Esophagus (tissue), 2 donors: Measurements from ENCODE around the gene ATPAF1. TPM values are rescaled to one million over a fixed set of nuclear protein-coding genes. Genes with fewer than 3 reads are reported as not detected.
"Not testable (repeated sequence)": the region's sequence is repeated elsewhere in the genome, so short reads cannot be mapped to it uniquely, and the experiment has no call there.

ENCODE experiments used
- H3K27ac ChIP-seq, 2 donors: one replicate each; pipeline ENCODE4 v1.5.1; 2013; ENCODE audit warnings: low read depth in 2 of 2, mild to moderate bottlenecking in 2 of 2, inconsistent platforms in 1 of 2, low read length in 1 of 2, moderate library complexity in 1 of 2
- H3K27me3 ChIP-seq, 2 donors: one replicate each; pipeline ENCODE4 v1.6.1; 2013; ENCODE audit warnings: low read length in 2 of 2, control low read depth in 1 of 2, mild to moderate bottlenecking in 1 of 2; ENCODE audit not compliant: insufficient read depth in 2 of 2, control insufficient read depth in 1 of 2
- H3K36me3 ChIP-seq, 2 donors: one replicate each; pipeline ENCODE4 v1.6.1; 2013; ENCODE audit warnings: low read length in 1 of 2; ENCODE audit not compliant: control insufficient read depth in 2 of 2, insufficient read depth in 2 of 2
- H3K4me1 ChIP-seq, 2 donors: one replicate each; pipeline ENCODE4 v1.6.1; 2013; ENCODE audit warnings: low read length in 1 of 2; ENCODE audit not compliant: control insufficient read depth in 2 of 2, insufficient read depth in 2 of 2
- H3K4me3 ChIP-seq, 2 donors: one replicate each; pipeline ENCODE4 v1.5.1; 2013; ENCODE audit warnings: low read length in 2 of 2, mild to moderate bottlenecking in 2 of 2, low read depth in 1 of 2, moderate library complexity in 1 of 2
- H3K9me3 ChIP-seq, 2 donors: one replicate each; pipeline ENCODE4 v1.6.1; 2013; ENCODE audit warnings: mild to moderate bottlenecking in 2 of 2, low read depth in 1 of 2, low read length in 1 of 2, moderate library complexity in 1 of 2; ENCODE audit not compliant: control insufficient read depth in 2 of 2, insufficient read depth in 1 of 2
- WGBS, 2 donors: extraction: QIAGEN DNeasy Blood & Tissue Kit; methylation state at CpG; one replicate each; pipeline ENCODE4 v1.1.7; 2013; 5-methylcytosine and 5-hydroxymethylcytosine counted together
- polyA plus RNA-seq, 2 donors: library from polyadenylated mRNA; stranded (reverse); fragments of 200-250 nt; gene quantifications; one replicate each; pipeline ENCODE4 v1.2.3, GENCODE V29; 2013
- donor health status: healthy with polysubstance abuse.
- donor health status: Bipolar disorder and iron deficiency.

Gene ATPAF1
- polyA plus RNA-seq, 2 donors: 25.3 to 34.9 TPM

DNA sequence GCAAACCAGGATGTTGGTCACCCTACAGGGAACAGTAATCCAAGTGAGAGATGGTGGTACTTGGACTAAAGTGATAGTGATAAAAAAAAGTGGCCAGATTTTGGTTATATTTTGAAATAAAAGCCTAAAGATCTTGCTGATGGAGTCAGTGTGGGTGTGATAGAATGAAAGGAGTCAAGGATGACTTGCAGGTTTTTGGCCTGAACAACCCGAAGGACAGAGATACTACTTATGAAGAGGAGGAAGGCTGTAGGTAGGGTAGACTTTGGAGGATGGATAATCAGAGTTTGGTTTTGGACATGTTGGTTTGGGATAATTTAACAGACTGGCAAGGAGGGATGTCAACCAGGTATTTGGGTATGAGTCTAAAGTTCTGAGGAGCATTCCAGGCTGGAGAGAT, 2.0 kb upstream of the ATPAF1 start:
- 88 to 93% methylated on average over 1 of the region's 1 CpG for WGBS, 2 donors
- Histone ChIP-seq H3K27ac (no peak overlapping the region), H3K4me1 (peaks cover 0 to 2% of the 10 kb centered on the region in 2 donors), H3K27me3 (no peaks in the 10 kb centered on the region), H3K4me3 (no peak overlapping the region), H3K9me3 (no peaks in the 10 kb centered on the region), H3K36me3 (peaks cover 0 to 3% of the 10 kb centered on the region in 2 donors)

DNA sequence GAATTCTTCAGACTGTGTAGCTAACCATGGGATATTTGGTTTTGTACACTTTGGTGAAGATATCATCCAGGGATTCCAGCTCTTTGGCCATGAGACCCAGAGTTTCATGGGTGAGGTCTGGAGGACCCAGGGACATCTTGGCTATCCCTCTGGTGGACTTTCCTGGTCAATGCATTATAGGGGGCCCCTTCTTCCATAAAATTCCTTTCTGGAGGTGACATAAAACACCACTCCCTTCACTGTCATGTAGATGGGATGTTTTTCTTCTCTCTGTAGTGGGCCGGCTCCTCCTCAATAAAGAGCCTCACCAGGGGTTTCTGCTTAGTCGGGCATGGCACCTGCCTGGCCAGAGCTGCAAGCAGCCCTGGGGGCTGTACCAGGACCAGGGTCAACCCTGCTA, 2.2 kb downstream of the ATPAF1 start:
- peaks cover 5 to 6% of the 10 kb centered on the region in 2 donors for H3K36me3 ChIP-seq
- H3K9me3 ChIP-seq: no peaks in the 10 kb centered on the region
- H3K4me3 ChIP-seq: no peak overlapping the region
- 68 to 88% methylated on average over 2 of the region's 2 CpGs for WGBS, 2 donors
- H3K4me1 ChIP-seq: peaks cover 0 to 2% of the 10 kb centered on the region in 2 donors
- no peak overlapping the region for H3K27ac ChIP-seq
- H3K27me3 ChIP-seq: no peaks in the 10 kb centered on the region

DNA sequence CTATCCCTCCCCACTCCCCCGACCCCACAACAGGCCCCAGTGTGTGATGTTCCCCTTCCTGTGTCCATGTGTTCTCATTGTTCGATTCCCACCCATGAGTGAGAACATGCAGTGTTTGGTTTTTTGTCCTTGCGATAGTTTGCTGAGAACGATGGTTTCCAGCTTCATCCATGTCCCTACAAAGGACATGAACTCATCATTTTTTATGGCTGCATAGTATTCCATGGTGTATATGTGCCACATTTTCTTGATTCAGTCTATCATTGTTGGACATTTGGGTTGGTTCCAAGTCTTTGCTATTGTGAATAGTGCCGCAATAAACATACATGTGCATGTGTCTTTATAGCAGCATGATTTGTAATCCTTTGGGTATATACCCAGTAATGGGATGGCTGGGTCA, 5.2 kb downstream of the ATPAF1 start:
- not testable (repeated sequence) for H3K4me1 ChIP-seq, H3K36me3 ChIP-seq, H3K27me3 ChIP-seq, H3K9me3 ChIP-seq, H3K27ac ChIP-seq, H3K4me3 ChIP-seq
- 96 to 99% methylated on average over 4 of the region's 5 CpGs for WGBS, 2 donors

DNA sequence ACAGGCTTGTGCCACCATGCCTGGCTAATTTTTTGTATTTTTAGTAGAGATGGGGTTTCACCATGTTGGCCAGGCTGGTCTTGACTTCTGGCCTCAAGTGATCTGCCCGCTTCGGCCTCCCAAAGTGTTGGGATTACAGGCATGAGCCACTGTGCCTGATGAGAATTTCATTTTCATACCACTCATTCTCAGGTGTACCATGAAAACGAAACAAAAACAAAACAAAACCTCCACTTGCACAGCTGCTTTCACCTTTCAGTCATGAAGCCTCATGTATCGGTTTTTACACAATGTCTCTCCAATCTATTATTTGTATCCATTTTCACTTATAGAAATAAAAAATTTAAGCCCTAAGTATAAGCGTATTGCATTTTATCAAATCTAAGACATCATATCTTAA, 8.0 kb downstream of the ATPAF1 start:
- H3K36me3 ChIP-seq: peaks cover 4 to 11% of the 10 kb centered on the region in 2 donors
- H3K9me3 ChIP-seq, H3K27me3 ChIP-seq, H3K4me1 ChIP-seq, H3K4me3 ChIP-seq, H3K27ac ChIP-seq: not testable (repeated sequence)
- 86 to 89% methylated on average over 5 of the region's 5 CpGs for WGBS, 2 donors

DNA sequence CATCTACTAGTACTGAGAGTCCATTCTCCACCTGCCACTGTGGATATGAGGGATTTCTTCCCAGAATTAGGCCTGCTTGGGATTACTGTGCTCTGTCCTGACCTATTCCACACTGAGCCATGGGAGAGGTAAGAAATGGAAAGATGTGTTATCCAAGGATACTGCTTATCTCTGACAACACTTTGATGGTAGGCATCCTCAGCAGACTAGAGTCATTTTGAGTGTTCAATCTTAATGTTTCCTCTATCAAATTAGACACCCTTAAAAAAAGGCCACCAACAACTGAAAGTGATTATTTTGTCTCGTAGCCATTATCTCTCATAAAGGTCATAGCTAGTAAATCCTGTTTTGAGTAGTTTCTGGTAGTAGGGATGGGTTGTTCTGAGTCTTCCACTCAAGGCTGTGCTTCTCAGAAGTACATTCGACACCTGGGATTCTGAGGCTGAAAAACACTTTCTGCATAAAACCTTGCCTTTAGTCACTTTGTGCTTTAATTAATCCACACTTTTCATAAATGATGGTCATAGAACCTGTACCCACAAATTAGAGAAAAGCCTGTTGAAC, 8.8 kb downstream of the ATPAF1 start:
- peaks cover 0 to 5% of the 10 kb centered on the region in 2 donors for H3K36me3 ChIP-seq
- H3K4me1 ChIP-seq: no peaks in the 10 kb centered on the region
- 73 to 84% methylated on average over 2 of the region's 2 CpGs for WGBS, 2 donors
- no peaks in the 10 kb centered on the region for H3K9me3 ChIP-seq
- H3K27ac ChIP-seq: no peak overlapping the region
- no peaks in the 10 kb centered on the region for H3K27me3 ChIP-seq
- H3K4me3 ChIP-seq: no peak overlapping the region

DNA sequence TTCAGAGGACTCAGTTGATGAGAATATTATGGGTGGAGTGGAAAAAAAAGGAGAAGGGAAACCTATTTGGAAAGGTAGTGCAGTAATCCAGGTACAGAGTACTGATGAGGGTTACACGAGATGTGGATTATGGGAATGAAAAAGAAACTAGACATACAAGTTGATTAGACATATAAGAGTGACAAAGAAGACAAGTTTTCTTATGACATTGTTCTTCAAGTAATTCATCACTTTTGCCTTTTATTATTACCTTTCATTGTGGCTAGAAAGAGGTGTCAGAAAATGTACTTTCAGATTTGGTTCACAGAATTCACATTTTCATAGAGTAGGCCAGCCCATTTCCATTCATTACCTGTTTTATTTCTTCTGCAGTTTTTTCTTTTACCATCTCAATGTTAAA, 10.4 kb downstream of the ATPAF1 start:
- H3K4me1 ChIP-seq: no peaks in the 10 kb centered on the region
- H3K36me3 ChIP-seq: peaks cover 0 to 5% of the 10 kb centered on the region in 2 donors
- H3K4me3 ChIP-seq: no peak overlapping the region
- H3K27ac ChIP-seq: no peak overlapping the region
- 68% methylated on average over 1 of the region's 1 CpG for WGBS, 2 donors
- no peaks in the 10 kb centered on the region for H3K27me3 ChIP-seq
- H3K9me3 ChIP-seq: no peaks in the 10 kb centered on the region

DNA sequence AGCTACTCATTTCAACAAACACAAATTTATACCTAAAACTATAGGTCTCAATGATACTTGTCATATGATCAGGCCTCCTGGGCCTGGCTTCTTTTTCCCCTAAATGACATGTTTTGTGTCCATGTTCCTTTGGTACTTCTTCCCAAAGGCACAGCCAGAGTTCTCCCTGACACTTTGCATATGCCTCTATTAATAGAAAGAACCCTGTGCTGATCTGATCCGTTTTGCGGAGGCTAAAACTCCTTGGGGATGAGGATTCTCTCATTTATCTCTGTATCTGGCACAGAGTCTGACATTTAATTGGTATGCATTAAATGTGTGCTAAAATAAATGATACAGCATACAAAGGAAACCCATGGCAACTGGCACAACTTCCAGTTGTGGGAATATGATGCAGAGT, 11.5 kb downstream of the ATPAF1 start:
- H3K9me3 ChIP-seq: no peaks in the 10 kb centered on the region
- H3K27me3 ChIP-seq: no peaks in the 10 kb centered on the region
- no peak overlapping the region for H3K27ac ChIP-seq
- H3K4me3 ChIP-seq: no peak overlapping the region
- H3K36me3 ChIP-seq: peaks cover 0 to 5% of the 10 kb centered on the region in 2 donors
- 63 to 64% methylated on average over 2 of the region's 2 CpGs for WGBS, 2 donors
- no peaks in the 10 kb centered on the region for H3K4me1 ChIP-seq

DNA sequence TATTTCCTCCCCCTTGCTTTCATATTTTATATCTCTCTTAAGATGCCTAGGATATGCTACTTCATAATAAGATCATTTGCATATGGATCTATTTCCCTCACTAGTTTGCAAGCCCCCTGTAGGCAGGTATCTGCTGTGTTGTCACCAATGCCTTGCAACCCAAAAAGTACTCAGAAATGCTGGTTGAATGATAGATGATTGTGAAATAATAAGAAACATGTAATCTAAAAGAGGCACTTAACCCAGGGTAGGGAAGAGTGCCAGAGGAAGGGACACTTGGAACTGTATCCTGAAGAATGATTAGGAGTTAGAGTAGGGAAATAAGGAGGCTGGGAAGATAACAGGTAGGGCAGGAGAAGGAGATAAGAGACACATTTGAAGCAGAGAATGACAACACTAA, 12.3 kb downstream of the ATPAF1 start:
- no peak overlapping the region for H3K27ac ChIP-seq
- H3K36me3 ChIP-seq: peaks cover 0 to 5% of the 10 kb centered on the region in 2 donors
- no peak overlapping the region for H3K4me3 ChIP-seq
- no peaks in the 10 kb centered on the region for H3K27me3 ChIP-seq
- H3K4me1 ChIP-seq: no peaks in the 10 kb centered on the region
- H3K9me3 ChIP-seq: no peaks in the 10 kb centered on the region

DNA sequence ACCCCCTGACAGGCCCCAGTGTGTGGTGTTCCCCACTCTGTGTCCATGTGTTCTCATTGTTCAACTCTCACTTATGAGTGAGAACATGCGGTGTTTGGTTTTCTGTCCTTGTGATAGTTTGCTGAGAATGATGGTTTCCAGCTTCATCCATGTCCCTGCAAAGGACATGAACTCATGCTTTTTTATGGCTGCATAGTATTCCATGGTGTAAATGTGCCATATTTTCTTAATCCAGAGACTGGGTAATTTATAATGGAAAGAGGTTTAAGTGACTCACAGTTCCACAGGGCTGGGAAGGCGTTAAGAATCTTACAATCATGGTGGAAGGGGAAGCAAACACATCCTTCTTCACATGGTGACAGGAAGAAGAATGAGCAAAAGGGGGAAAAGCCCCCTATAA, 13.5 kb downstream of the ATPAF1 start:
- H3K36me3 ChIP-seq, H3K9me3 ChIP-seq, H3K4me1 ChIP-seq, H3K27me3 ChIP-seq, H3K4me3 ChIP-seq, H3K27ac ChIP-seq: not testable (repeated sequence)
- 94 to 100% methylated on average over 2 of the region's 2 CpGs for WGBS, 2 donors

DNA sequence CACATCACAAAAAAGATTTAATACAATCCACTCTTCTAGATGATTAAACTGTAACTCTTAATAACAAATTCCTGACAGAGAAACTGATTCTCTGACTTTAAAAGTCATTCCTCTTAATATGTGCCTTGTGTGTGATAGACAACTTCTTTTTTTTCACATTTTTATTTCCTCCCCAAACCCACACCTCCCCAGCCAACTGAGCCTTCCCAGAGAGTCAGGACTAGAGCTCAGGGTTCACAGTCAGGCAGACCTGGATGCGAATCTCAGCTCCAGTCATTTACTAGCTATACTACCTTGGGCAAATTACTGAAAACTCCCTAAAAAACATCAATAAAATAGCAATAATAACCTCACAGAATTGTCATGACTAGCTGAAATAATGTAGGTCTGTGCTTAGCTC, 14.2 kb downstream of the ATPAF1 start:
- Histone ChIP-seq H3K36me3 (peaks cover 3 to 5% of the 10 kb centered on the region in 2 donors), H3K9me3 (peaks cover 0 to 3% of the 10 kb centered on the region in 2 donors), H3K4me3 (no peak overlapping the region), H3K4me1 (no peaks in the 10 kb centered on the region), H3K27me3 (no peaks in the 10 kb centered on the region), H3K27ac (peak overlapping the region in 1 of 2 donors; percentile 63)
- WGBS, 2 donors: 86 to 92% methylated on average over 1 of the region's 1 CpG
